ENCODE data around the gene SLC6A11.

SLC6A11 gene

DNA sequence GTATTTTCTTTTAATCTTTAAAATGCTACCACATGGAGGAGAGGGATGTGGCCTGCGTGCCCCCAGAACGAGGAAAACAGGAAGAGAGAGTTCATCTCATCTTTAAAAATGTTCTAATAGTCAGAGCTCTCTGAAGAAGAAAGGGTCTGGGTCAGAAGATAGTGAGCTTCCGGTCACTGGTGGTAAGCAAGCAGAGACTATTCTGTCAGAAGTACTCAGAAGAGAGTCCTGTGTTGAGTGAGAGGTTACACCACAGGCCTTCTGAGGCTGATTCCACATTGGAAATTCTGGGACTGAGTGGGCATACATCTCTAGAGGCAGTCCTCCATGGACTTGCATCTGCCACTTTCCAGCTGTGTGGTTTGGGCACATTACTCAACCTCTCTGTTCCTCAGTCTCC, 94.3 kb downstream of the SLC6A11 start:
- H3K4me3 ChIP-seq (ENCODE audit: low read depth, low read length) = no peak overlapping the region
- TF ChIP-seq, protein P1, sequence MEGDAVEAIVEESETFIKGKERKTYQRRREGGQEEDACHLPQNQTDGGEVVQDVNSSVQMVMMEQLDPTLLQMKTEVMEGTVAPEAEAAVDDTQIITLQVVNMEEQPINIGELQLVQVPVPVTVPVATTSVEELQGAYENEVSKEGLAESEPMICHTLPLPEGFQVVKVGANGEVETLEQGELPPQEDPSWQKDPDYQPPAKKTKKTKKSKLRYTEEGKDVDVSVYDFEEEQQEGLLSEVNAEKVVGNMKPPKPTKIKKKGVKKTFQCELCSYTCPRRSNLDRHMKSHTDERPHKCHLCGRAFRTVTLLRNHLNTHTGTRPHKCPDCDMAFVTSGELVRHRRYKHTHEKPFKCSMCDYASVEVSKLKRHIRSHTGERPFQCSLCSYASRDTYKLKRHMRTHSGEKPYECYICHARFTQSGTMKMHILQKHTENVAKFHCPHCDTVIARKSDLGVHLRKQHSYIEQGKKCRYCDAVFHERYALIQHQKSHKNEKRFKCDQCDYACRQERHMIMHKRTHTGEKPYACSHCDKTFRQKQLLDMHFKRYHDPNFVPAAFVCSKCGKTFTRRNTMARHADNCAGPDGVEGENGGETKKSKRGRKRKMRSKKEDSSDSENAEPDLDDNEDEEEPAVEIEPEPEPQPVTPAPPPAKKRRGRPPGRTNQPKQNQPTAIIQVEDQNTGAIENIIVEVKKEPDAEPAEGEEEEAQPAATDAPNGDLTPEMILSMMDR (IDR thresholded peaks at IDR 0.05; ENCODE audit: low read depth, low read length) = no peak
- no peaks in the 10 kb centered on the region for H3K9me3 ChIP-seq
- no peaks in the 10 kb centered on the region for H3K36me3 ChIP-seq
- no peaks in the 10 kb centered on the region for H3K27me3 ChIP-seq
- DNase-seq = no peak
- H3K4me1 ChIP-seq = no peaks in the 10 kb centered on the region

DNA sequence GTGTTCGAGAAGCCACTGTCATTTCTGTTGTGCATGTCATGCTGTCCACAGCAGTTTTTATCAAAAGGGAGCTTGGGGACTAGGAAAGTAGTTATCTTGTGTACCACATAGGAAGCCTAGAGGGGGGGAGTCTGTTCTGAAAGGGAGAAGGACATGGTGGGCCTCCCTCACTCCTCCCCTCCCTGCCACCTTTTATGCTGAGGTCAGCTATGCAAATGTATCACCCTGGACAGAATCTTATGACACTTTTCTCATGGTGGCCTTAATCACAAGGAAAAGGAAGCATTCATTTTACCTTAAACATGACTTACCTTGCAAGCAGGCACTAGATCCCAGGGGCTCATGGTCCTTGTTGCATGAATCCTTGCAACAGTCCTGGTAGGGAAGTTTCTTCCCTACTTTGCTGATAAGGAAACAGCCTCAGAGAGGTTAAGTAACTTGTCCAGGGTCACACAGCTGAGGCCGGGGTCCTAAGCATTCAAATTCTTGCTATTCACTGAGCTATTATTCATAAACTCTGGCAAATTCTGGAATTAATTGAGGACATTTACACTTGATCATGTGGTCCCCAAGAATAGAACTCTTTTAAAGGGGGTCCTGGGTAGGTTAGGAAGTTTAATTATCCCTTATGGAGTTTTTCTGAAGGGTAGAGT, 95.4 kb downstream of the SLC6A11 start:
- DNase-seq = no peak

DNA sequence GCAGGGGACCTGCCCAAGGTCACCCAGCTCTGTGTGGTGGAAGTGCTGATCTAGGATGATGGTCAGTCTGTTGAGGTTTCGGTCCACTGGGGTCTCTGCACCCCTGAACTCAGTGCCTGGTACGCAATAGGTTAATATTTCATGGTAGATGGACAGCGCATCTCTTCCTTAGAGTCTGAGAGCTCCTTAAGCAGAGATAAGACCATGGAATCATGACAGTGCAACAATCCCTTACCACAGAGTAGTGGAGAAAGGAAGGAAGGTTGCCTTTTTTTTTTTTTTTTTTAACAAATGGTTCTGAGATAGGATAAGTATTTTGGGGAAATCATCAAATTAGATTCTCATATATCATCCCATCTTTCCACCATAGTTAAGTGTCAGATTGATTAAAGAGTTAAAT, 96.8 kb downstream of the SLC6A11 start:
- Histone ChIP-seq H3K27me3 (no peaks in the 10 kb centered on the region), H3K9me3 (no peaks in the 10 kb centered on the region), H3K4me3 (ENCODE audit: low read depth, low read length) (no peak overlapping the region), H3K36me3 (no peaks in the 10 kb centered on the region), H3K4me1 (no peaks in the 10 kb centered on the region)
- no peak for DNase-seq
- TF ChIP-seq, protein P1 (IDR thresholded peaks at IDR 0.05; ENCODE audit: low read depth, low read length) = no peak

More for the DNA sequence above, 95.4 kb downstream of the SLC6A11 start:
- H3K4me3 ChIP-seq (ENCODE audit: low read depth, low read length) = no peak overlapping the region
- no peaks in the 10 kb centered on the region for H3K36me3 ChIP-seq
- no peaks in the 10 kb centered on the region for H3K4me1 ChIP-seq
- TF ChIP-seq, protein P1 (IDR thresholded peaks at IDR 0.05; ENCODE audit: low read depth, low read length) = no peak
- no peaks in the 10 kb centered on the region for H3K9me3 ChIP-seq
- no peaks in the 10 kb centered on the region for H3K27me3 ChIP-seq

DNA sequence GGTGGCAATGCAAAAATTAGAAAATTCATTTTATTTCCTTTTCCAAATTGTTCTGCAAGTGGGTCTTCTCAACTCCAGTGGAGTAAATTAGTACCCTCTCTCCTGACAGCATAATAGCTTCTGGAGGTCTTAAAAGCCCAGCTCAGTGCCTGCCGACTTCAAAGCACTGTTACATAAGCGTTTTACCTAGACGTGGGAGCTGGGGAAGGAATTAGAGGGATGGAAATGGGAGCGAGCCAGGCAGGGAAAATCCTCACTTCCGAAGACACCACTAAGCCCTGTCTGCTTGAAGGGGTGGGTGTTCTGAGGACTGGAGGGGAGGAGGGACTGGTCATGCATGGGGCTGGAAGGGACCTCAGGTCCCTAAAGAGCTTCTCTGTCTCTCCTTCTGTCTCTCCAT, 99.3 kb downstream of the SLC6A11 start:
- Histone ChIP-seq H3K27me3 (no peaks in the 10 kb centered on the region), H3K36me3 (no peaks in the 10 kb centered on the region), H3K4me1 (no peaks in the 10 kb centered on the region), H3K4me3 (ENCODE audit: low read depth, low read length) (no peak overlapping the region), H3K9me3 (no peaks in the 10 kb centered on the region)
- TF ChIP-seq, protein P1 (IDR thresholded peaks at IDR 0.05; ENCODE audit: low read depth, low read length) = no peak
- DNase-seq = no peak

DNA sequence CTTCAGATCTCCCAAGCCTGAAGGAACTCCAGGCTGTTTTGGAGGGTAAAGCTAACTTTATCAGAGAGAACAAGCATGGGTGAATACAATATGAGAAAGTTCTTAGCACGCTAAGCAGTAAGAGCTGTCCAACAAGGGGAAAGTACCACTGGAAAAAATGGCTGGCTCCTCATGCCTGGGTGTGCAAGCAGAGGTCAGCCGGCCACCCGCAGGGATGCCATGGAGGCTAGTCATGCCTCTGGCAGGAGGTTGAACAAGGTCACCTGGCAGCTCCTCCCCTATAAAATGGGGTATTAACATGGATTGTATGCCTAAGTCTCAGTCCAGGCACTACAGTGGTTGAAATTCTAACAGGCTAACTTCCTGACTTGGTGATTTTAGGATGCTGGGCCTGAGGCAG, 101.1 kb downstream of the SLC6A11 start:
- Histone ChIP-seq H3K27me3 (no peaks in the 10 kb centered on the region), H3K4me1 (no peaks in the 10 kb centered on the region), H3K36me3 (no peaks in the 10 kb centered on the region), H3K4me3 (ENCODE audit: low read depth, low read length) (no peak overlapping the region), H3K9me3 (no peaks in the 10 kb centered on the region)
- DNase-seq = no peak
- TF ChIP-seq, protein P1 (IDR thresholded peaks at IDR 0.05; ENCODE audit: low read depth, low read length) = no peak

DNA sequence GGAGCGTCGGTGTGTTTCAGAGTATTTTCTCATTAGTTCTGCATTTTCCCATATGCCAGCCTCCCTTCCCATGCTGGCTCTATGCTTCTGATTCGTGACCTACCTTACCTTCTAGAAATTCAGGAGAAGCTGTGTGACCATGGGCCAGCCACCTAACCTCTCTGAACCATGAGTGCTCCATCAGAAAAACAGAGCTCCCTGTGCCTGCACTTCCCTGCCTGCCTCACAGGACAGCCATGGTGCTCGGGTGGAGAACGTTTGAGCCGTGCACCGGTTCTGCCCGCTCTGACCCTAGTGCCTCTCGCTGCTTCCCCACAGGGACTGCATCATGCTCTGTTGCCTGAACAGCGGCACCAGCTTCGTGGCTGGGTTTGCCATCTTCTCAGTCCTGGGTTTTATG, 102.0 kb downstream of the SLC6A11 start:
- Histone ChIP-seq H3K36me3 (no peaks in the 10 kb centered on the region), H3K9me3 (no peaks in the 10 kb centered on the region), H3K4me3 (ENCODE audit: low read depth, low read length) (no peak overlapping the region), H3K27me3 (no peaks in the 10 kb centered on the region), H3K4me1 (no peaks in the 10 kb centered on the region)
- TF ChIP-seq, protein P1 (IDR thresholded peaks at IDR 0.05; ENCODE audit: low read depth, low read length) = no peak
- DNase-seq = no peak

All from BE2C (cell line).